ENCODE measurements around the gene C1GALT1C1L. TPM values are rescaled to one million over a fixed set of nuclear protein-coding genes. Genes with fewer than 3 reads are reported as not detected.
A peak's percentile ranks its signal among the peaks of the same experiment; 100 is the strongest.
"Not testable (repeated sequence)": the region's sequence is repeated elsewhere in the genome, so short reads cannot be mapped to it uniquely, and the experiment has no call there.

Gene C1GALT1C1L
- total and polyA plus RNA-seq, 2 donors (not counting 3 experiments of a cell fraction or from before 2014, with no cell fraction given): 0.40 to 0.76 TPM

GRCh38 chr2:43636621-43637020 lies 39.6 kb downstream of the C1GALT1C1L start:
- POLR2A ChIA-PET: interaction anchor here (0.5 to 1.0 kb wide), 2 partner anchors 245 to 1324 kb away, joined by 3 to 5 read pairs; no protein-coding TSS in a partner anchor
- no peak overlapping the region for H3K9ac ChIP-seq (replicated peaks; ENCODE audit: extremely low read depth, insufficient read depth, low read length)
- no TSS peak for BruUV-seq (replicated peaks)
- no peak overlapping the region for H3K27ac ChIP-seq (ENCODE audit: insufficient read depth, low read depth, low read length)
- peak overlapping the region in 2 of 3 experiments; percentile 52 to 92 for H3K4me3 ChIP-seq (replicated peaks in 1 of 3; ENCODE audit: insufficient read depth in 1 of 3, low read depth in 1 of 3, low read length in 3 of 3)
- no peaks in the 10 kb centered on the region for H3K9me3 ChIP-seq (replicated peaks; ENCODE audit: control insufficient read depth, insufficient read depth, low read length)
- no peaks in the 10 kb centered on the region for H3K36me3 ChIP-seq (ENCODE audit: control insufficient read depth in 2 of 2, extremely low read depth in 1 of 2, insufficient read depth in 2 of 2, low read length in 2 of 2)
- H3K9me1 ChIP-seq (replicated peaks; ENCODE audit: control insufficient read depth, extremely low read depth, insufficient read depth, low read length): no peaks in the 10 kb centered on the region
- no peak for DNase-seq (ENCODE audit: low read depth, low spot score)
- H2AFZ ChIP-seq (ENCODE audit: low read depth, low read length): peak overlapping the region; percentile 75
- intact Hi-C loops (cut with micrococcal nuclease) (no loop called here), dilution Hi-C loops (cut with MboI; ENCODE audit: extremely low pct_ligation_motif_present, low sequenced_read_pairs) (no loop called here)
- H3K4me2 ChIP-seq (ENCODE audit: insufficient read depth, low read length): peak overlapping the region; percentile 40
- no peaks in the 10 kb centered on the region for H3K79me2 ChIP-seq (ENCODE audit: control insufficient read depth, insufficient read depth, low read length)
- CTCF ChIA-PET: interaction anchor here (1.0 kb wide), 1 partner anchor 32 kb away, joined by 6 read pairs; no protein-coding TSS in a partner anchor
- TF ChIP-seq MYC (IDR thresholded peaks at IDR 0.05; ENCODE audit: low read depth, low read length) (no peak), CTCF (IDR thresholded peaks at IDR 0.05; ENCODE audit: extremely low read depth in 1 of 2, insufficient read depth in 1 of 2, low read depth in 1 of 2, low read length in 2 of 2) (no peak), POLR2A (IDR thresholded peaks at IDR 0.05; ENCODE audit: low read depth, low read length) (no peak), FOS (IDR thresholded peaks at IDR 0.05; ENCODE audit: borderline replicate concordance, insufficient read depth, low read length) (no peak), JUN (IDR thresholded peaks at IDR 0.05; ENCODE audit: borderline replicate concordance, insufficient read depth, insufficient read length, low read depth) (no peak), GATA2 (IDR thresholded peaks at IDR 0.05; ENCODE audit: insufficient read depth, insufficient read length, low read depth, low read length) (no peak), POLR2AphosphoS5 (IDR thresholded peaks at IDR 0.05; ENCODE audit: insufficient read depth, low read depth, low read length) (no peak), MAX (IDR thresholded peaks at IDR 0.05; ENCODE audit: insufficient read depth, insufficient read length) (no peak), EZH2 (IDR thresholded peaks at IDR 0.05; ENCODE audit: borderline replicate concordance, low read depth, low read length, severe bottlenecking) (no peak)
- no peak for FAIRE-seq
- peaks cover 11% of the 10 kb centered on the region for H3K4me1 ChIP-seq (ENCODE audit: control insufficient read depth, extremely low read depth, insufficient read depth, low read length)
- no peaks in the 10 kb centered on the region for H4K20me1 ChIP-seq (replicated peaks; ENCODE audit: control insufficient read depth, extremely low read depth, insufficient read depth, low read length)
- peaks cover 10 to 22% of the 10 kb centered on the region in 2 experiments for H3K27me3 ChIP-seq (ENCODE audit: control insufficient read depth in 2 of 2, insufficient read depth in 2 of 2, low read length in 2 of 2)

GRCh38 chr2:43636153-43636552 lies 40.1 kb downstream of the C1GALT1C1L start:
- H3K9ac ChIP-seq (replicated peaks; ENCODE audit: extremely low read depth, insufficient read depth, low read length); H3K4me3 ChIP-seq (replicated peaks in 1 of 3; ENCODE audit: insufficient read depth in 1 of 3, low read depth in 1 of 3, low read length in 3 of 3); H3K79me2 ChIP-seq (ENCODE audit: control insufficient read depth, insufficient read depth, low read length); CTCF ChIA-PET; H3K4me2 ChIP-seq (ENCODE audit: insufficient read depth, low read length); BruUV-seq (replicated peaks); H3K36me3 ChIP-seq (ENCODE audit: control insufficient read depth in 2 of 2, extremely low read depth in 1 of 2, insufficient read depth in 2 of 2, low read length in 2 of 2); dilution Hi-C loops (cut with MboI; ENCODE audit: extremely low pct_ligation_motif_present, low sequenced_read_pairs); H2AFZ ChIP-seq (ENCODE audit: low read depth, low read length); H3K27ac ChIP-seq (ENCODE audit: insufficient read depth, low read depth, low read length); H3K9me3 ChIP-seq (replicated peaks; ENCODE audit: control insufficient read depth, insufficient read depth, low read length); DNase-seq (ENCODE audit: low read depth, low spot score); H3K9me1 ChIP-seq (replicated peaks; ENCODE audit: control insufficient read depth, extremely low read depth, insufficient read depth, low read length); intact Hi-C loops (cut with micrococcal nuclease); FAIRE-seq; H4K20me1 ChIP-seq (replicated peaks; ENCODE audit: control insufficient read depth, extremely low read depth, insufficient read depth, low read length): not testable (repeated sequence)
- H3K27me3 ChIP-seq (ENCODE audit: control insufficient read depth in 2 of 2, insufficient read depth in 2 of 2, low read length in 2 of 2): peaks cover 10 to 25% of the 10 kb centered on the region in 2 experiments
- POLR2A ChIA-PET: interaction anchor here (1.0 kb wide), 1 partner anchor 246 kb away, joined by 3 read pairs; no protein-coding TSS in a partner anchor
- peaks cover 11% of the 10 kb centered on the region for H3K4me1 ChIP-seq (ENCODE audit: control insufficient read depth, extremely low read depth, insufficient read depth, low read length)

All from endothelial cell of umbilical vein (primary cell).